ENCODE results near the gene RNU7-1.

RNU7-1 gene

DNA sequence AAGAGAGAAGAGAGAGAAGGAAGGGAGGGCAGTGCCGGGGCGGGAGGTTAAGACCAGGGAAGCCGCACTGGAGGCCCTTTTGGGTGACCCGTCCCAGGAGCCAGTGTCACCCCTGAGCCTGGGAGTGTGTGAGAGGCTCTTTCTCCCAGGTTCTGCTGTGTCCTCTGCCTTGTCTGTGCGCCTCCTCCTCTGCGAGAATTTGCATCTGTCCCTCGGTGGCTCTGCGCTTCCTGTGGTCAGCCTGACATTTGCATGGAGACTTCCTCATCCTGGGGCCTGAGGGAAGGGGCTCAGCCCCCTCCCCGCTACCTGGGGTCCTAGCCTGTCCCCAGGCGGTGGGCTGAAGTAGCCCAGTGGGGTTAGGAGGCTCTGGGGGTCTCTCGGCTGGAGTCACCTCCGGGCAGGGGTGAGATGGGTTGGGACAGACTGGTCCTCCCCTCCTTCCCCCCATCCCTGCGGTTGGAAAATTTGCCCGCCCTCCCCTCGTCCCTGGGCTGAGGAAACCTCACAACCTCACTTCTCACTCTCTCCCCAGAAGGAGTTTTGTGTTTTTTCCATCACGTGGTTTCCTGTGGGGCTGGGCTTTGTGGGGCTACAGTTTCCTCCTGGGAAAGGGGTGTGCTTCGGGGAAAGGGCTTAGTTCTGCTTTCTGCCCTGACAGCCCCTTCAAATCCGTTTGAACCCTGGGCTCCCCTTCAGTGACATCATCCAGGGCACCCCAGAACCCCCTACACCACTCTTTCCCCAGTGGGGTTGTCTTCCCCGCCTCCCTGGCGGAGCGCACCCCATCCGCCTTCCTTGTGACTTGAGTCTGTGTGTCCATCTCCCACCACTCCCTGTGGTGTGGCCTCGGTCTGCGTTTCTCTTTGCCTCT, 10.1 kb downstream of the RNU7-1 start:
- peak; percentile 71 for DNase-seq (ENCODE audit: low spot score)

DNA sequence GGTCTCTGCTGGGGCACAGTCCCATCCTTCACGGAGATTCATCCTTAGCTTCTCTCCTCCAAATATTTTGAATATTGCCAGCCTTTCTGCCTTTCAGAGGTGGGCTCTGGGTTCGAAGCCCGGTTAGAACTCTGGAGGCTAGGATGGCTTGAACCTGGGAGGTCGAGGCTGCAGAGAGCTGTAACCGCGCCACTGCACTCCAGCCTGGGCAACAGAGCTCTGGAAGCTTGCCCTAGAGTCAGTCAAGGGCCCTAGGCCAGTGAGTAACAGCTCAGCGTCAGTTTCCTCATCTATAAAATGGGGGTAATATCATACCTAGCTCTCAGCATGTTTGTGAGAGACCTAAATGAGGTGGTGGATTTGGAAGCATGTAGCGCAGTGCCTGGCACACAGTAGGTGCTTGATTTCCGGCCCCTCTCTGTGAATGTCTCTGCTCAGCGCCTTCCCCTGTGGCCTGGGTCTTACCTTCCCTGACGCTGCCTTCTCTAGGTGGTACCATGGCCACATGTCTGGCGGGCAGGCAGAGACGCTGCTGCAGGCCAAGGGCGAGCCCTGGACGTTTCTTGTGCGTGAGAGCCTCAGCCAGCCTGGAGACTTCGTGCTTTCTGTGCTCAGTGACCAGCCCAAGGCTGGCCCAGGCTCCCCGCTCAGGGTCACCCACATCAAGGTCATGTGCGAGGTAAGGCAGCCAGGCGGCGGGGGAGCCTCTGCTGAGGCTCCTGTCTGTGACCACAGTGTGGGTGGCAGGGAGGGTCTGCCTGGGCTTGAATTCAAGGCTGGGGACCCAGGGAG, 10.9 kb downstream of the RNU7-1 start:
- DNase-seq (ENCODE audit: low spot score), result no peak

DNA sequence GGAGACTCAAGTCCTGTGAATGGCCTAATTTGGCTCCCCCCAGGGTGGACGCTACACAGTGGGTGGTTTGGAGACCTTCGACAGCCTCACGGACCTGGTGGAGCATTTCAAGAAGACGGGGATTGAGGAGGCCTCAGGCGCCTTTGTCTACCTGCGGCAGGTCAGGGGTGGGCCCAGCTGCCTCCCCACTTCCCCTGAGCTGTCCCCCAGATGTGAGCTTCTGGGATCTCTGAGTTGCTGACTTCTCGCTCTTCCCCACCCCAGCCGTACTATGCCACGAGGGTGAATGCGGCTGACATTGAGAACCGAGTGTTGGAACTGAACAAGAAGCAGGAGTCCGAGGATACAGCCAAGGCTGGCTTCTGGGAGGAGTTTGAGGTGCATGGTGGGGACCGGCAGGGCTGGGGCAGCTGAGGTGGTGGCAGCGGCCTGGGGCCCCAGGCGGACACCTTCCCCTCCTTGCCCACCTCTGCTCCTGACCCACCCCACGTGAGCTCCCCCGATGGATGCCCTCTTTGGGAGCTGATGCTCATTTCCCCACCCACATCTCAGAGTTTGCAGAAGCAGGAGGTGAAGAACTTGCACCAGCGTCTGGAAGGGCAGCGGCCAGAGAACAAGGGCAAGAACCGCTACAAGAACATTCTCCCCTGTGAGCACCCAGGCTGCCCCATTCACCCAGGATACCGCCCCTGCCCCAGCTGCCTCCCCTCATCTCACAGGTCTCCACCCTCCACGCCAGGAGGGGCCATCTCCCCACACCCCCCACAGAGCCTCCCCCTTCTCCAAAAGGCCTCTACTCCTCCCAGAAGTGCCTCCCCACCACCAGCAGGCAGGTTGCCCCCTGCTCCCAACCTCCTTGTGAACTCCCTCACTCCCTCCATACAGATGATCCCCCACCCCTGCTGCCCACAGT, 11.7 kb downstream of the RNU7-1 start:
- DNase-seq (ENCODE audit: low spot score), result no peak

DNA sequence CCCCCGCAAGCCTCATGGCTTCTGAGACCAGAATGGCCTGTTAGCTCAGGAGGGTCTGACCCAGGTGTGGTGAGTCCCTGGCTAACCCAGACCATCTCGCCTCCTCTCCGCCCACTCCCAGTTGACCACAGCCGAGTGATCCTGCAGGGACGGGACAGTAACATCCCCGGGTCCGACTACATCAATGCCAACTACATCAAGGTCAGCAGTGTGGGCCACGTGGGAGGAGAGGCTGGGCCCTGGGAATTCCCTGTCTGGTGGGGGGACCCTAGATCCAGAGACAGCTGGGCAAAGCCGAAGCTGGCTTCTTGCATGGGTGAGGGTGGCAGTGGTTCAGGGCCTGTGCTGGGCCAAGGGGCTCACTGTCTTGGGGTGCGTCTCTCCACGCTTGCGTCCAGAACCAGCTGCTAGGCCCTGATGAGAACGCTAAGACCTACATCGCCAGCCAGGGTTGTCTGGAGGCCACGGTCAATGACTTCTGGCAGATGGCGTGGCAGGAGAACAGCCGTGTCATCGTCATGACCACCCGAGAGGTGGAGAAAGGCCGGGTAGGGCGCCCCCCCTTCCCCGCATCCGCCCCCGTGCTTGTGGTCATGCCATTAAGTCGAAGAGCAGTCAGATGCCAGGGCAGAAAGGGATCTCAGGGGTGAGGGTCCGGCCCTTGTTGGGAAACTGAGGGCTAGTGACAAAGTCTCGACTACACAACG, 12.6 kb downstream of the RNU7-1 start:
- DNase-seq (ENCODE audit: low spot score), result no peak

DNA sequence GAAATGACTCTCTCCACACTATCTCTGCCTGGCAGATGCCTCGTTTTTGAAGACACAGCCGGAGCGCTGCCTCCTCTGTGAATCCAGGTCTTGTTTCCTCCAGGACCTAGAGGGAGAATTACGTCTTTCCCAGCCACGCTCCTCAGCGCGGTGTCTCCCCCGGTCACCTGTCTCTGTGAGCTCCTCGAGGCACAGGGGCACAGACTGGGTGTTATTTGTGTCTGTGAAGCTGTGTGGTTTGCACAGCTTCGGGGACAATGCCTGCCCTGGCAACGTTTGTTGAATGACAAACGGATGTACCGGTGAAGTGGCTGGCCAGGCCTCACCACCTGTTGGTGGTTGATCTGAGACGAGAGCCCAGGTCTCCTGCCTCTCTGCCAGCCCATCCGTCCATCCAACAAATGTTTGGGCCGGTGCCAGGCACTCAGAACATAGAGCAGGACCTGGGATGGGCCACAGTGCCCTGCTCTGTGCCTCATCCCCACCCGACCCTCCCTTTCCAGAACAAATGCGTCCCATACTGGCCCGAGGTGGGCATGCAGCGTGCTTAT, 13.6 kb downstream of the RNU7-1 start:
- no peak for DNase-seq (ENCODE audit: low spot score)

DNA sequence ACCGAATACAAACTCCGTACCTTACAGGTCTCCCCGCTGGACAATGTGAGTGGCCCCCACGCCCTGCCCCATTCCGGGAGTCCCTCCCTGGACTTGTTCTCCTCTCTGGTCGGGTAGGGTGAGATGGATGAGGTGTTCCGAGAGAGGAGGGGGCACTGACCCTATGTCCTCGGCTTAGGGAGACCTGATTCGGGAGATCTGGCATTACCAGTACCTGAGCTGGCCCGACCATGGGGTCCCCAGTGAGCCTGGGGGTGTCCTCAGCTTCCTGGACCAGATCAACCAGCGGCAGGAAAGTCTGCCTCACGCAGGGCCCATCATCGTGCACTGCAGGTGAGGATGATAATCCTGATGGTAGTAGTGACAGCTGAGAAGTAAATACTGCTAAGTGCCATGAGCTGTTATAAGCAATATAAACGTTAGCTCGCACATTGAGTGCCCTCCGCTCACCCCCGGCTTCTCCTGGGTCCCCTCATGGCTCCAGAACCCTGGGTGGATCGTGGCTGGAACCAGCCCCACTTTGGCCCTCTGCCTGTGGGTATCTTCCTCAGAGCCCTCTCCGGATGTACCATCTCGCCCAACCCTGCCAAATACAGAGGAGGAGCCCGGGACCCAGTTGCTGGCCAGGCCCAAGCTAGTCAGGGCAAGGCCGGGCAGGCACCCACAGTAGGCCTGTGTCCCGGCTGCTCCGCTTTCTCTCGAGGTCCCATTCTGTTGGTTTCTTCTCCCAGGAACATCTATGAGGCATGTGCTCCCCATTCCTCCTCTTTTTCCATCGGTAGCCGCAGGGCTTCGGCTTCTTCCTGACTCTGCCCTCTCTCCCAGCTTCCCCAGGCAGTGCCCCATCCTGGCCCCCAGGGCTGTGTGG, 14.4 kb downstream of the RNU7-1 start:
- no peak for DNase-seq (ENCODE audit: low spot score)

DNA sequence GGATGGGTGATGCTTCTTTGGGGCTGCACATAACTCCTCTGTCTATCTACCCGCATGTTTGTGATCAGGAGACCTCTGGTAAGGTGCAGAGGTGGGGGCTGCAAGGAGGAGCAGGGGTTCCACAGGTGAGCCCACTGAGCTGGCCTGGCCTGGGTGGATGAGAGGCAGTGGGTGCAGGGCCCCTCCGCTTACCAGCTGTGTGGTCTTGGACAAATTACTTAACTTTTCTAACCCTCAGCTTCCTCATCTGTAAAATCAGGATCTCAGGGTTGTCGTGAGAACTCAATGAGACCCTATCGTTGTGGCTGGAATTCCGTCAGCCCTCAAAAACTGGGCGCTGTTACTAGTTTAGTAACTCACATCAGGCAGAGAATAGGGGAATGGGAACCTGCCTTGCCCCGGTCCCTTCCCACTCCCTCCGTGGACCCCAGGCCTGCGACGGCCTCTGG, 15.0 kb downstream of the RNU7-1 start:
- DNase-seq (ENCODE audit: low spot score), result no peak

DNA sequence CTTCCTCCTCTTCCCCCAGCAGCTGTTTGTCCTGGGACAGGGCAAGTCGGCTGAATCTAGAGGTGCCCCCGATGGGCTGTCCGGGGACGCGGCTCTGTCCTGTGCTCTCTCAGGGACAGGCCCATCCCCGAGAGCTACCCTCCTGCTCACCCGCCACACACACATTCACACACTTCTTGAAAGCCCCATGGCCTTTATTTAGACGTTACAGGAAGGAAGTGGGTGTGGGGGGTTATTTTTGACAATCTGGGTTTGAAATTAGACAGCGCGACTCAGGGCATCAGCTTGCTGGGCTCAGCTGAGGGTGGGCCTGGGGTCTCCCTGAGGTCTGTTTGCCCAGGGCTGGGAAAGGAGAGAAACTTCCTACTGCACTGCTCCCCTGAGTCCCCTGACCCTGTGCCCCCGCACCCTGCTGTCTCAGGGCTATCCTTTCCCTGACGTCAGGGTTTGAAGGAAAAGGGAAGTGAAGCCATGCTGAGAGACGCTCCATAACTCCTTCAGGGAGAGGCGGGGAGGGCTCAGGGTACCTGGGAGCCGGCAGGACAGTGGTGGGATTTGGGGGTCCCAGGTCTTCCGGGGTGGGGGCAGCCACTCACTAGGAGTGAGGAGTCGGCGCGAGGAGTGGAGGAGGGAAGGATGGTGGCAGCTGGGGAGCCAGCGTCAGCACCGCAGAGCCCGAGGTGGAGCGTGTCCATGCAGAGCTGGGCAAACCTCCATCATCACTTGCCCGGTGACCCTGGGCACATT, 15.6 kb downstream of the RNU7-1 start:
- DNase-seq (ENCODE audit: low spot score), result no peak

DNA sequence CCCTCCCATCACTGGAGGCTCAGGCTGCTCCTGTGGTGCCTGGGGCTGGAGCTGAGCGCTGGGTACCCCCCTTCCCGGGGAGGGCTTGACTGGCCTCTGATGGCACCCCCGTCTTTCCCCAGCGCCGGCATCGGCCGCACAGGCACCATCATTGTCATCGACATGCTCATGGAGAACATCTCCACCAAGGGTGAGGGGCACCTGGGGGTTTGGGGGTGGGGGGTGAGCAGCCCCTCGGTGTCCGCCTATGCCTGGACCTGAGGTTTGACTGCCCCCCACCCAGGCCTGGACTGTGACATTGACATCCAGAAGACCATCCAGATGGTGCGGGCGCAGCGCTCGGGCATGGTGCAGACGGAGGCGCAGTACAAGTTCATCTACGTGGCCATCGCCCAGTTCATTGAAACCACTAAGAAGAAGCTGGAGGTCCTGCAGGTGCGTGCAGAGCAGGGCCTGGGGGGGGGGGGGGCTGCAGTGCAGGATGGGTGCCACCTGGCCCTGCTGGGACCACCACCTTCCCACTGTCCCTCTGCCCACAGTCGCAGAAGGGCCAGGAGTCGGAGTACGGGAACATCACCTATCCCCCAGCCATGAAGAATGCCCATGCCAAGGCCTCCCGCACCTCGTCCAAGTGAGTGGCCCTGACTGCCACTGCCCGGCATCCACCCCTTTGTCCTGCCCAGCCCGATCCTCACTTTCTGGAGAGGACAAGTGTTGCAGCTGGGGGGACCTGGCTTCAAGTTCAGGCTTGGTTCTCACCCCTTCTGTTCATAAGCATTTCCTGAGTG, 16.4 kb downstream of the RNU7-1 start:
- no peak for DNase-seq (ENCODE audit: low spot score)

DNA sequence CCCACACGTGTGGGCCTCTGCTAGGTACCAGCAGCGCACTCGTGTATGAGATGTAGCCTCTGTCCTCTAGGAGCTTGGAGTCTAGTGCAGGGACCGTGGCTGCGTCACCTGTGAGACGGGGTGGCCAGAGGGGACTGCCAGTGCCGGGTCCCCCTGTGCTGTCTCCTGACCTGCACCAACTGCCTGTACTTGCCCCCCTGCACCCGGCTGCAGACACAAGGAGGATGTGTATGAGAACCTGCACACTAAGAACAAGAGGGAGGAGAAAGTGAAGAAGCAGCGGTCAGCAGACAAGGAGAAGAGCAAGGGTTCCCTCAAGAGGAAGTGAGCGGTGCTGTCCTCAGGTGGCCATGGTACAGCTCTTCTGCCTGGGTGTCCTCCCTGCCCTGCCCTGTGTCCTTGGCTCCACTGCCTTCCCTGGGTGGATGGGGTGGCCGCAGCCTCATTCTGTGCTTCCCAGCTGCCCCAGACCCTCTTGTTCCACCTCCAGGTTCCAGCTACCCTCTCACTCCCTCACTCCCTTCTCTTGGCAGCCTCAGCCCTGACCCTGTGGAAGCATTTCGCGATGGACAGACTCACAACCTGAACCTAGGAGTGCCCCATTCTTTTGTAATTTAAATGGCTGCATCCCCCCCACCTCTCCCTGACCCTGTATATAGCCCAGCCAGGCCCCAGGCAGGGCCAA, 17.1 kb downstream of the RNU7-1 start:
- DNase-seq (ENCODE audit: low spot score), result no peak

DNA sequence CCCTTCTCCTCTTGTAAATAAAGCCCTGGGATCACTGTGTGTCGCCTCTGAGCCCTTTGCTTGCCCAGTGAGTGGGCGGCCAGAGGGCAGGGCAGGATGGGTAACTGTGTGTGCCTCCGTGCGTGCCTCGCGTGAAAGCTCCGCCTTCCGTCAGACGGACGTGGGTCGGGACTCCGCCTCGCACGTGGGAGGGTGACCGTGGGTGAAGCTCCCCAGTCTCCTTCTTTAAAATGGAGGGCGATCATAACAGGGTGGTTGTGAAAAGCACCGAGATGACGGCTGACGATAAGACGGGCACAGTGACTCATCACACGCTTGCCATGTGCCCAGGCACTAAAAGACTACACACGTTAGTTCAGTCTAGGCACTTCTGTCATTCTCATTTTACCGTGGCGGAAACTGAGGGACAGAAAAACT, 17.7 kb downstream of the RNU7-1 start:
- DNase-seq (ENCODE audit: low spot score), result no peak

DNA sequence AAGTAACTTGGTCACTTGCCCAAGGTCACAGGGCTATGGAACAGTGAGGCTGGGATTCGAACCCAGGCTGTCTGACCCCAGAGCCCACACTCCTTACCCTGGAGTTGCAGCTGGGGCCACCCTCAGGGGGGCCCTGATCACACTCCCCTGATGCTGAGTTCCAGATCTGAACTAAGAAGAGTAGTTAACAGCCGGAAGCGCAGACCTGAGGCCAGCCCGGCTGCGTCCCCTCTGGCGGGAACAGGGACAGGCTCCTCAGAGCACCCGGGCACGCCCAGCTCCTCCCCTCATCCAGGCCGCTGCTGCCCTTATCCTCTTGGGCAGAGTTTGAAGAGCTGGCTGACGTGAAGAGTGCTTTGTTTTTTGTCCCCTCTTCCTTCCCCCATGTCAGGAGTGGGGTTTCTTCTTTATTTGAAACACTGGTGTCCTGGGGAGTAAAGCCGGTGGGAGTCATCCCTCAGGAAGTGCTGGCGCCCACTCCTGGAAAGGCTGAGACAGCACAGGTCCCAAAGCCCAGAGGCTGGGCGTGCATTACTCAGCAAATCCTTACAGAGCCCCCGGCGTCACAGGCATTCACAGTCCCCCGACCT, 18.2 kb downstream of the RNU7-1 start:
- DNase-seq (ENCODE audit: low spot score), result no peak

DNA sequence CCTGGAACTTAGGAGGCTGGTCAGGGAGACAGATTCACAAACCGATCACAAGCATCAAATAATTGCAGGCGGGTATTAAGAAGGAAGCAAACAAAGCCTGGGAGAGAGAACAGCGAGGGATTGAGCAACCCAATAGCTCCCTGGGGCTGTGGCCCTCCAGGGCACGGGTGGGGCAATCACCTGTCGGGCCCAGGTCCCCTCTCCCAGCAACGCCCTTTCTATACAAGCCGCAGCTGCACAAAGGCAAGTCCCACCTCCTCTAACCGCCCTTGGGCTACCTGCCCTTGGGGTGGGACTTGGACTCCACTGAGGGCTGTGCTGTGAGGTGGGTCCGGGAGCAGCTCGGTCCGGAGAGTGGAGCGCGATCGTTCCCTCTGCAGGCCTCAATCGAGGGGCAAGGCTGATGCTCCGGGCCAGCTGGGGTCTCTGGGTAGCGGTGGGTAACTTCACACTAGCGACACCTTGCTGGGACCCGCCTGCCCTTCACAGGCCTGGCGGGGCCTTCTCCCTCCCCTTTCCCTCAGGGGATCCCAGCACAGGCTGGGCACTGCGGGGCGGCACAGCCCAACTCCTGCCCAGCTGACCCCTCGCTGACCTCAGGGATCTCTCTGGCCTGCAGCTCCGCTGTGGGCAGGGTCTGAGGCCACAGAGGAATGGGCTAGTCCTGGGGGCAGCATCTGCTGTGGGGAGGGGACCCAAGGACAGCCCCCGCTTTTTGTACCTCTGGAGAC, 18.8 kb downstream of the RNU7-1 start:
- DNase-seq (ENCODE audit: low spot score), result no peak

DNA sequence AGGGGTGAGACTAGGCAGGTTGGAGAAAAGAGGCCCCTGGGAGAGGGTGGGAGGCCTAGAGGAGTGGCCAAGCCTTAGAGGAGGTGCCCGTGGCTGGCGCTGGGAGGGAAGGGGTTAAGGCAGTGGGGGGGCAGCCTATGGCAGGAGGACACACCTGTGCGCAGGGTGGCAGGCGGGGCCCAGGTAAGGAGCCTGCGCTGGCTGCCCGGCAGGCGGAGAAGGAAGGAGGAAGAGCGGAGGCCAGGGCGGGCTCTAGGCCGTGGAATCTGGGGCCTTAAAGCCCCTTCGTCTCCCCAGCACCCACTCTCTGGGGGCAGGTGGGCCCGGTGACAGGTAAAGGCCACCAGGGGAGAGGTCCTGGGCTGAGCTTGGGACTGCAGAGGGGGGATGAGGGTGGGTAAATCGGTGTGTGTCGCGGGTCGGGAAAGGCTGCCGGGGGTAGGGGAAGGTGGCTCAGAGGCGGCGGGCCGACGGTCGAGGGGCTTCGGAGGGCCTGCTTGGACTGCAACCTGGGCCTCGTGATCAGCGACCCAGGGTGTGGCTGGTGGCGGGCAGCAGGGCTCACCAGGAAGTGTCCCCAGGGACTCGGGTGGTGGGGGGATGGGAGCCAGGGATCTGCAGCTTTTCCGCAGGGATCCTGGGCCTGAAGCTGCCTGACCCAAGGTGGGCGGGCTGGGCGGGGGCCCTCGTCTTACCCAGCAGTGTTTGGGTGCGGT, 19.6 kb downstream of the RNU7-1 start:
- DNase-seq (ENCODE audit: low spot score), result no peak

DNA sequence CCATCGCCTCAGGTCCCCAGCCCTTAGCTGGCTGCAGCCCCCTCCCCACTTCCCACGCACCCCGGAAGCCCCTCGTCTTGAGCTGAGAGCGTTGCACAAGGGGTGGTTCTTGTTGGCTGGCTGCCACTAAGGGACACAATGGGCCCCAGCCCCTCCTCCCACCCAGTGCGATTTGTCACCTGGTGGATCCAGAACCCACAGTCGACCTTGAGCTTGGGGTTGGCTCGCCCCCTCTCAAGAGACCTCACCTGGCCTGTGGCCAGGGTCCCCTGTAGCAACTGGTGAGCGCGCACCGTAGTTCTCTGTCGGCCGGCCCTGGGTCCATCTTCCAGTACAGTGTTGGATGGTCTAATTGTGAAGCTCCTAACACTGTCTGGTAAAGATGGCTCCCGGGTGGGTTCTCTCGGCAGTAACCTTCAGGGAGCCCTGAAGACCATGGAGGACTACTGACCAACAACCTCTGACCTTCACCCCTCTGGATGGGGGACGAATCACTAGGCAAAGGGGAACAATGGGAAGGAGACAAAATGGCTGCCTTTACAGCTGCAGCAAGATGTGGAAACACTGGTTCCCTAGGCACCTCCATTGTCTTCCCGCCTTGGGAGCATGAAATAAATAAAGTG, 20.3 kb downstream of the RNU7-1 start:
- no peak for DNase-seq (ENCODE audit: low spot score)

DNA sequence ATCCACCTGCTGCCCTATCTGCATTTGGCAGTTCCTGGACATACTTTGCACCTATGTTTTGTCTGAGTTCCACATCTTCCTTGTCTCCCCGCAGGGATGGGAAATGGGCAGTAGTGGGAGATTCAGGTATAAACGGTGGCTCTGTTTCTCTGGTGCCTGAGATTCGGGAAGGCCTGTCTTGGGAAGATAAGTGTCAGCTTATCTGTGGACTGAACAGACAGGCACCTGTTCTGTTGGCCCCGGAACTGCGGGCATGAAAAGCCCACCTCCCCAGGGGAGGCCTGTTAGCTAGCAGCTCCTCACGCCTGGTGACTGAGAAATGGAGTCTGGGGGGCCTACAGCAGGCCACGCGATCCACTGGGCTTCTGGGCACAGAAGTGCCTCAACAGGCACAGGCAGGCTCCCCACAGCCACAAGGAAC, 21.0 kb downstream of the RNU7-1 start:
- no peak for DNase-seq (ENCODE audit: low spot score)

All from Ammon's horn (tissue), 1 donor.